Neutrophil (primary cell): ENCODE data around the gene VSX2.

Experiments
- H3K27ac ChIP-seq: fragments of 200-600 bp; sonication (generic); 2 replicates; pipeline ENCODE4 v1.5.1; 2016; ENCODE audit warnings: mild to moderate bottlenecking, moderate library complexity
- H3K27me3 ChIP-seq: fragments of 200-600 bp; sonication (generic); 2 replicates; pipeline ENCODE4 v1.6.0; 2016; ENCODE audit warnings: mild to moderate bottlenecking
- H3K36me3 ChIP-seq: fragments of 200-600 bp; sonication (generic); 2 replicates; pipeline ENCODE4 v1.5.1; 2017
- H3K4me1 ChIP-seq, 2 experiments: fragments of 200-600 bp in 1 of 2; sonication (generic) in 1 of 2; 1 replicate in 1 of 2; 2 replicates in 1 of 2; pipeline versions ENCODE4 v1.5.1 to v1.6.1; 2013 to 2016; ENCODE audit warnings: low read depth in 1 of 2, low read length in 1 of 2, mild to moderate bottlenecking in 1 of 2, moderate library complexity in 1 of 2; ENCODE audit not compliant: control insufficient read depth in 1 of 2, insufficient read depth in 1 of 2
- H3K4me3 ChIP-seq, 2 experiments: fragments of 200-600 bp in 1 of 2; sonication (generic) in 1 of 2; 1 replicate in 1 of 2; 2 replicates in 1 of 2; pipeline ENCODE4 v1.5.1; 2013 to 2016; ENCODE audit warnings: low read depth in 1 of 2, low read length in 1 of 2, mild to moderate bottlenecking in 1 of 2, moderate library complexity in 1 of 2
- H3K9me3 ChIP-seq: fragments of 200-600 bp; sonication (generic); 2 replicates; pipeline ENCODE4 v1.5.1; 2016
- TF ChIP-seq, protein P1 (sequence below): fragments of 200-600 bp; sonication (generic); IDR thresholded peaks from 2 replicates; pipeline ENCODE4 v1.5.1; 2016; ENCODE audit warnings: antibody characterized with exemption

The VSX2 gene

DNA sequence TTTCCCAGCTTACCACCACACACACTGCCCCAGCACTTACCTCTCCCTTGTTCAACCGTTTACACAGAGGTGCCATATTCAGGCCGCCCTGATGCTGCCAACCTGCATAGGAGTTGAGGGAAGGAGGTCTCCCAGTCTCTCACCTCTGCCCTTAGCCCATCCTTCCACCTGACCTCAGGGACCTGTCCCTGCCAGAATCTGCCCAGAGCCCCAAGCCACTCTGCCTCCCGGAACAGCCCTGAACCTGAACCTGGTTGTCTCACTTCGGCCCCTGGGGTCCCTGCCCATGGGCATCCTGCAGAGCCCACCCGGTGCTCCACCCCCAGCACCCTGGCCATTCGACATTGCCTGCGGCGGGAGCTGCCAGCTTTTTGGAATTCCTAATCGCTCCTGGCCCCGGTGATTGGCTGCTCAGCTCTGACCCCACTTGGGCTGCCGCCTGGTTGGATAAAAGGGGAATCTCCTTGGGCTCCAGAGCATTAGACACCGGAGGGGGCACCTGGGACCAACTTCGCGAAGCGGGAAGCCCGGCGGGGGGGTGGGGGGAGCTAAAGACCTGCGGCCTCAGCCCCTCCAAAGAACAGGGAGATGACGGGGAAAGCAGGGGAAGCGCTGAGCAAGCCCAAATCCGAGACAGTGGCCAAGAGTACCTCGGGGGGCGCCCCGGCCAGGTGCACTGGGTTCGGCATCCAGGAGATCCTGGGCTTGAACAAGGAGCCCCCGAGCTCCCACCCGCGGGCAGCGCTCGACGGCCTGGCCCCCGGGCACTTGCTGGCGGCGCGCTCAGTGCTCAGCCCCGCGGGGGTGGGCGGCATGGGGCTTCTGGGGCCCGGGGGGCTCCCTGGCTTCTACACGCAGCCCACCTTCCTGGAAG, at the start of gene VSX2:
Gene VSX2, plus strand, starts transcription at position 476 of the 874 bp plus-strand sequence. Its CDS starts 113 bp downstream, at position 589.
- Histone ChIP-seq H3K27ac (no peak within 1 kb of the TSS), H3K27me3 (peaks cover 97% of the 10 kb centered on the region), H3K4me3 (no peak within 1 kb of the TSS), H3K36me3 (no peaks in the 10 kb centered on the region), H3K4me1 (peaks cover 7 to 24% of the 10 kb centered on the region in 2 experiments), H3K9me3 (no peaks in the 10 kb centered on the region)
- TF ChIP-seq, protein P1, sequence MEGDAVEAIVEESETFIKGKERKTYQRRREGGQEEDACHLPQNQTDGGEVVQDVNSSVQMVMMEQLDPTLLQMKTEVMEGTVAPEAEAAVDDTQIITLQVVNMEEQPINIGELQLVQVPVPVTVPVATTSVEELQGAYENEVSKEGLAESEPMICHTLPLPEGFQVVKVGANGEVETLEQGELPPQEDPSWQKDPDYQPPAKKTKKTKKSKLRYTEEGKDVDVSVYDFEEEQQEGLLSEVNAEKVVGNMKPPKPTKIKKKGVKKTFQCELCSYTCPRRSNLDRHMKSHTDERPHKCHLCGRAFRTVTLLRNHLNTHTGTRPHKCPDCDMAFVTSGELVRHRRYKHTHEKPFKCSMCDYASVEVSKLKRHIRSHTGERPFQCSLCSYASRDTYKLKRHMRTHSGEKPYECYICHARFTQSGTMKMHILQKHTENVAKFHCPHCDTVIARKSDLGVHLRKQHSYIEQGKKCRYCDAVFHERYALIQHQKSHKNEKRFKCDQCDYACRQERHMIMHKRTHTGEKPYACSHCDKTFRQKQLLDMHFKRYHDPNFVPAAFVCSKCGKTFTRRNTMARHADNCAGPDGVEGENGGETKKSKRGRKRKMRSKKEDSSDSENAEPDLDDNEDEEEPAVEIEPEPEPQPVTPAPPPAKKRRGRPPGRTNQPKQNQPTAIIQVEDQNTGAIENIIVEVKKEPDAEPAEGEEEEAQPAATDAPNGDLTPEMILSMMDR: no peak

DNA sequence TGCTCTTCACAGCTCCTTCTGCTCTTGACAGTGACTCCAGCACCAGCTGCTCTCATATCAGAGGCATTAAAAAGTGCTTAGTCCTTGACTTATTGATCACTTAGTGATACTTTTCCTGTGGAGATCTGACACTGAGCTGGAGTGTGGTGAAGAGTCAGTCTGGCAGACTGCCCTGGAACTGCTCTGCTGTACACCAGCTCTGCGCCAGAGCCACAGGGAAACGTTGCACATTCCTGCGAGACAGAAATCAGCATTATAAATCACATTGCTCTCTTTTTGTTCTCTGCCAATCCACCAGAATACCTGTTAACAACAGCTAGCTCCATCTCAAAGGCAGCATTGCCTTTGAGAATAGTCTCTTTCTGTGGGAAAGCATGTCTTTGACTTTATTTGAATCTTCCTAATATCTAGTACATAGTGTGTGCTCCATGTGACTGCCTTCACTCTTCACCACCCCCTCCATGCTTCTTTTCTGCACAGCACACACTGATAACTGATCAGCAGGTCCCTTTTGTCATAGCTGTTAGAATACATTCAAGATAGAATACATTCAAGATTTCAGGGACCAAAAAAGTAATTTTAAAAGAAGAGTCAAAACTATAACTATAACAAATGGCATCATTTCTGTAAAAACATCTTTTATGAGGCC, 48.2 kb upstream of the VSX2 start:
- H3K9me3 ChIP-seq: no peaks in the 10 kb centered on the region
- H3K36me3 ChIP-seq: peaks cover 5% of the 10 kb centered on the region
- H3K4me3 ChIP-seq: no peak overlapping the region
- H3K27me3 ChIP-seq: no peaks in the 10 kb centered on the region
- H3K4me1 ChIP-seq: no peaks in the 10 kb centered on the region
- no peak overlapping the region for H3K27ac ChIP-seq
- TF ChIP-seq, protein P1: no peak

DNA sequence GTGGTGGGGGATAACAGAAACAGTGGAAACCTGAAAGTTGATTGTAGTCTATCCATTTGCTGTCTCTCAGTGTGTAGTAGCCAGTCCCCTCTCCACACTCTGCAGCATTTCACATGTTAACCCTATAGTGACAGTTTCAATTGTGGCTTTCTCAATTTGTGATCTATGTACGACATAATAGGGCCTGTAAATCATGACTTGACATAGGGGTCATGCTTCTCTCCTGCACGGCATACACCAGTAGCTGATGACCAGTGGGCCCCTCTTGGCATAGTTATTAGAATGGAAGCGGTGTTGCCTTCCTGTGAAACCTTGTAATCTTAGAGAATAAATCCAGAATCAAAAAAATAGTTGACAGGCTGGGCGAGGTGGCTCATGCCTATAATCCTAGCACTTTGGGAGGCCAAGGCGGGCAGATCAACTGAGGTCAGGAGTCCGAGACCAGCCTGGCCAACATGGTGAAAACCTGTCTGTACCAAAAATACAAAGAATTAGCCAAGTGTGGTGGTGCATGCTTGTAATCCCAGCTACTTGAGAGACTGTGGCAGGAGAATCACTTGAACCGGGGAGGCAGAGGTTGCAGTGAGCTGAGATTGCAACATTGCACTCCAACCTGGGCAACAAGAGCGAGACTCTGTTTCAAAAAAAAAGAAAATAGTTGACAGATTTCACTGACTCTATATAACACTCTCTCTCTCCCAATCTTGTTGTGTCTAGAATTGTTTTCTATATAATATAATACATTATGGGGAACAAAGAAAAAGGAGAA, 44.6 kb upstream of the VSX2 start:
- TF ChIP-seq, protein P1: no peak
- no peak overlapping the region for H3K27ac ChIP-seq
- H3K27me3 ChIP-seq: no peaks in the 10 kb centered on the region
- H3K36me3 ChIP-seq: peaks cover 15% of the 10 kb centered on the region
- H3K4me3 ChIP-seq: no peak overlapping the region
- no peaks in the 10 kb centered on the region for H3K4me1 ChIP-seq
- H3K9me3 ChIP-seq: no peaks in the 10 kb centered on the region

DNA sequence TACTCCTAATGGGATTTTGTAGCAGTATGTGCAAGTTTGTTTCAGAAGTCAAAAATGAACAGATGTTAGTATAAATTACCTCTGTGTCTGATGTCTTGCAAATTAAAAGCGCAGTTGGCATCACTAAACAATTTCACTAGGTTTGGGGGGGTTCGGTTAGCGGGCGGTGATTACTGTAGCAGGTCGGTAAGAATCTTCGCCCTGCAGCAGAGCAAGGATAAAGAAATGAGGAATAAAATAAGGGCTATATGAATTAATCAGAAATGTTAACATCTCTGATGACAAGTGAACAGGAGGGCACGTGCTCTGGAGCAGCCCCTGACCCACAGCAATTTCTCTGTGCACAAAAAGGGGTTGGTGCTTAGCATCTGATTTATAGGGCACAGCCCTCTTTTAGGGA, 43.6 kb upstream of the VSX2 start:
- Histone ChIP-seq H3K36me3 (peaks cover 16% of the 10 kb centered on the region), H3K9me3 (no peaks in the 10 kb centered on the region), H3K27ac (no peak overlapping the region), H3K4me1 (no peaks in the 10 kb centered on the region), H3K27me3 (no peaks in the 10 kb centered on the region), H3K4me3 (no peak overlapping the region)
- TF ChIP-seq, protein P1: no peak

DNA sequence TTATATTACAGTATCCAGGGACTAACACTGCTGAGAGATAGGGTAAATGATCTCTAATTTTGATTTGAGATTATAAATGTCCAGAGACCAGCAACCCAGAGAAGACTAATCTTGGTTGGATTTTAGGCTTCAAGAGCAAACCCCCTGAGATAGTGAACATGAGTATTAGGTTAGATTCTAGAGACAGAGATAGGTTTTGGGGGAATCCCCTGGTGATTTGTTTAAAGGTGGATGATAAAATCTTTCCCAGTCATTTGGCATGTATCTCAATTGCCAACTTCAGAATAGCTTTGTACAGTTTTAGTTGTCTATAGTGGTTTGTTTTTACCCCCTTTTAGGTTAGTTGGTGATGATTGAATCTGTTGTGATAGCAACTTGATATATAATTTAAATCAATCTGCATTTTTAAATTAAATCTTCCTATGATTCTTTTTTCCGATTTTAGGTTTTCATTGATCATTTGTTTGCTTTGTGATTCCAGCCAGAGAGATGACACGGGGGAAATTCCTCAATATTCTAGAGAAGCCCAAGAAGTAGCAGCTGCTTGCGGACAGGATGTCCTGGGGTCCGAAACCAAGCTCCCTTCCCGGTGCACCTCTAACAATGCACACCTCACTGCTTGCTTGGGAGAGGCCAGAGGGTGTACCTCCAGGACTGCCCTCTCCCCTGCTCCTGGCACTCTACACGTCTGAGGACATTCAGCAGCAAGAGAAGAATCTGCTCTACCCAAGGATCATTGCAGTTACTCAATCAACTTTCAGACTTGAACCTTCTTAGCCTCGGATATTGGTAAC, 40.6 kb upstream of the VSX2 start:
- TF ChIP-seq, protein P1: no peak
- Histone ChIP-seq H3K4me3 (no peak overlapping the region), H3K9me3 (no peaks in the 10 kb centered on the region), H3K27ac (no peak overlapping the region), H3K4me1 (peaks cover 0 to 6% of the 10 kb centered on the region in 2 experiments), H3K36me3 (peaks cover 15% of the 10 kb centered on the region), H3K27me3 (no peaks in the 10 kb centered on the region)
